ENCODE data around the gene COPZ1.
"Not testable (repeated sequence)": the region's sequence is repeated elsewhere in the genome, so short reads cannot be mapped to it uniquely, and the experiment has no call there.

Gene COPZ1

GRCh38 chr12:54306925-54307741 is 17.8 kb upstream of the COPZ1 start:
- no peak for TF ChIP-seq CTCF (IDR thresholded peaks at IDR 0.05)
- no peaks in the 10 kb centered on the region for H3K9me3 ChIP-seq
- H3K36me3 ChIP-seq: no peaks in the 10 kb centered on the region
- no peak overlapping the region for H3K4me3 ChIP-seq
- peaks cover 0 to 7% (median 5%) of the 10 kb centered on the region in 4 donors for H3K4me1 ChIP-seq
- no peak overlapping the region for H3K27ac ChIP-seq
- peaks cover 0 to 14% of the 10 kb centered on the region in 2 donors for H3K27me3 ChIP-seq
- DNase-seq: peak in 1 of 2 donors; percentile 66
- intact Hi-C loops (cut with DNase I; ENCODE audit: low total_unique reads): no loop called here

GRCh38 chr12:54311051-54311450 is 13.9 kb upstream of the COPZ1 start:
- no peaks in the 10 kb centered on the region for H3K36me3 ChIP-seq
- H3K27me3 ChIP-seq: peaks cover 0 to 5% of the 10 kb centered on the region in 2 donors
- H3K9me3 ChIP-seq: no peaks in the 10 kb centered on the region
- intact Hi-C loops (cut with DNase I; ENCODE audit: low total_unique reads): no loop called here
- no peak for DNase-seq
- TF ChIP-seq CTCF (IDR thresholded peaks at IDR 0.05): no peak
- no peak overlapping the region for H3K27ac ChIP-seq
- H3K4me3 ChIP-seq: no peak overlapping the region
- no peaks in the 10 kb centered on the region for H3K4me1 ChIP-seq

GRCh38 chr12:54312309-54312708 is 12.6 kb upstream of the COPZ1 start:
- H3K36me3 ChIP-seq; DNase-seq; H3K27ac ChIP-seq; intact Hi-C loops (cut with DNase I; ENCODE audit: low total_unique reads); H3K9me3 ChIP-seq; H3K27me3 ChIP-seq; H3K4me1 ChIP-seq; H3K4me3 ChIP-seq: not testable (repeated sequence)

GRCh38 chr12:54321363-54321762 is 3.6 kb upstream of the COPZ1 start:
- TF ChIP-seq CTCF (IDR thresholded peaks at IDR 0.05): no peak
- H3K27ac ChIP-seq: no peak overlapping the region
- no peak overlapping the region for H3K4me3 ChIP-seq
- peaks cover 0 to 10% (median 7%) of the 10 kb centered on the region in 4 donors for H3K4me1 ChIP-seq
- no peaks in the 10 kb centered on the region for H3K9me3 ChIP-seq
- no peak for DNase-seq
- H3K27me3 ChIP-seq: no peaks in the 10 kb centered on the region
- H3K36me3 ChIP-seq: no peaks in the 10 kb centered on the region
- intact Hi-C loops (cut with DNase I; ENCODE audit: low total_unique reads): loop anchor here (5.0 kb wide), 1 partner anchor 34 kb away; no protein-coding TSS in a partner anchor

- intact Hi-C loops (cut with DNase I; ENCODE audit: low total_unique reads); H3K36me3 ChIP-seq; H3K9me3 ChIP-seq; DNase-seq; H3K27me3 ChIP-seq: not testable (repeated sequence)
- Histone ChIP-seq H3K4me3 (peak overlapping the region; percentile 77 to 86), H3K27ac (peak overlapping the region; percentile 82 to 90), H3K4me1 (peaks cover 0 to 49% (median 27%) of the 10 kb centered on the region in 4 donors)
These were observed 645 bp downstream of the COPZ1 start for GRCh38 chr12:54325442-54326109.

GRCh38 chr12:54328595-54329337 is 3.8 kb downstream of the COPZ1 start:
- no peak overlapping the region for H3K27ac ChIP-seq
- intact Hi-C loops (cut with DNase I; ENCODE audit: low total_unique reads): no loop called here
- H3K4me1 ChIP-seq: peaks cover 0 to 56% (median 28%) of the 10 kb centered on the region in 4 donors

More at GRCh38 chr12:54328595-54329337, 3.8 kb downstream of the COPZ1 start:
- Histone ChIP-seq H3K9me3 (no peaks in the 10 kb centered on the region), H3K4me3 (no peak overlapping the region), H3K36me3 (peaks cover 0 to 5% (median 0%) of the 10 kb centered on the region in 3 donors), H3K27me3 (no peaks in the 10 kb centered on the region)
- no peak for DNase-seq
- no peak for TF ChIP-seq CTCF (IDR thresholded peaks at IDR 0.05)

All from tibial artery (tissue), 4 donors.